Measurements from ENCODE around the gene KIF26B.

DNA sequence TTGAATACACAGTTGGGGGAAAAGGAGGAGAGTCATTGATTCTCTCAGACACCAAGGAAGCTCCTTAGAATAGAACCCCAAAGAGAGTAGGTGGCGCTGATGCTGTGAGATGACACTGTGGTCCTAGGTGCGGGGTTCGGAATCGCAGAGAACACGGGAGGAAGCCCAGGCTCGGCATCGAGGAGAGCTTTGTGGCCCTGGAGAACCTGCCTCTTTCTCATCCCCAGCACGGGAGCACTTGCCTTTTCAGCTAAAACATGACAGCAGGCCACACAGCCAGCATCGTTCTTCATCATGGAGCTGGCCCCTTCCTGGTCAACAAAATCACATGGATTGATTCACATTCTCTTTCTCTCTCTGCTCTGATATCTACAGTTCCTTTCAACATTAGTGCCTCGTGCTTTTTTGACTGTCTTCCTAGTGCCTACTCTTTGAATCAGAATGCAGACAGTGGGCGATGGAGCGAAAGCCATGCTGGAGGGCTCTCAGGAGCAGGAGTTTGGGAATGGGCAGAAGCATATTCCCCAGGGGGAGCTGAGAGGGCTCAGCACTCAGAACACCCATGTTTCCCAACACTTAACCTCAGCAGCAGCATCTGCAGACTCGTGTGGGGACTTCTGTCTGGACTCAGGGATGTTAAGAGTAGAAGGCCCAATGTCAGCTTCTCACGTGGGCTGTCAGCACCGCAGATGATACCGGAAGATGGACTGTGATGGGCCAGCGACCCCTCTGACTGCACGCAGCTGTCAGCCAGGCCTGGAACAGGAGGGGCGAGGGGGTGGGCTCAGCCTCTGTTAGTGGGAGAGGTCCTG lies 539.4 kb downstream of the KIF26B start:
- no peak for TF ChIP-seq MAX (IDR thresholded peaks at IDR 0.05; ENCODE audit: low read depth, low read length)
- TF ChIP-seq, protein P1, sequence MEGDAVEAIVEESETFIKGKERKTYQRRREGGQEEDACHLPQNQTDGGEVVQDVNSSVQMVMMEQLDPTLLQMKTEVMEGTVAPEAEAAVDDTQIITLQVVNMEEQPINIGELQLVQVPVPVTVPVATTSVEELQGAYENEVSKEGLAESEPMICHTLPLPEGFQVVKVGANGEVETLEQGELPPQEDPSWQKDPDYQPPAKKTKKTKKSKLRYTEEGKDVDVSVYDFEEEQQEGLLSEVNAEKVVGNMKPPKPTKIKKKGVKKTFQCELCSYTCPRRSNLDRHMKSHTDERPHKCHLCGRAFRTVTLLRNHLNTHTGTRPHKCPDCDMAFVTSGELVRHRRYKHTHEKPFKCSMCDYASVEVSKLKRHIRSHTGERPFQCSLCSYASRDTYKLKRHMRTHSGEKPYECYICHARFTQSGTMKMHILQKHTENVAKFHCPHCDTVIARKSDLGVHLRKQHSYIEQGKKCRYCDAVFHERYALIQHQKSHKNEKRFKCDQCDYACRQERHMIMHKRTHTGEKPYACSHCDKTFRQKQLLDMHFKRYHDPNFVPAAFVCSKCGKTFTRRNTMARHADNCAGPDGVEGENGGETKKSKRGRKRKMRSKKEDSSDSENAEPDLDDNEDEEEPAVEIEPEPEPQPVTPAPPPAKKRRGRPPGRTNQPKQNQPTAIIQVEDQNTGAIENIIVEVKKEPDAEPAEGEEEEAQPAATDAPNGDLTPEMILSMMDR (IDR thresholded peaks at IDR 0.05; ENCODE audit: low read depth, low read length) = no peak

All from NB4 (cell line).